ENCODE data around the gene CGA. TPM values are rescaled to one million over a fixed set of nuclear protein-coding genes. Genes with fewer than 3 reads are reported as not detected.

The CGA gene
- polyA plus RNA-seq, 1 donor from 2014 or later = not detected

GRCh38 chr6:87118054-87118453, 23.1 kb upstream of the CGA start:
- Histone ChIP-seq H3K79me2 (replicated peaks; ENCODE audit: insufficient read depth, low read length) (no peaks in the 10 kb centered on the region), H3K9me3 (ENCODE audit: low read length) (peaks cover 7% of the 10 kb centered on the region), H3K4me2 (ENCODE audit: low read length) (no peak overlapping the region), H3K9ac (ENCODE audit: low read length) (no peak overlapping the region), H3K27ac (ENCODE audit: low read length) (no peak overlapping the region), H3K9me2 (ENCODE audit: insufficient read depth, low read length) (no peaks in the 10 kb centered on the region), H3K27me3 (ENCODE audit: insufficient read depth, low read depth, low read length) (no peaks in the 10 kb centered on the region), H3K36me3 (ENCODE audit: insufficient read depth, low read length) (no peaks in the 10 kb centered on the region), H3F3A (ENCODE audit: insufficient read depth, low read length, poor library complexity, severe bottlenecking) (no peaks in the 10 kb centered on the region), H4K20me1 (ENCODE audit: insufficient read depth) (no peaks in the 10 kb centered on the region), H2AFZ (ENCODE audit: low read depth, low read length) (no peak overlapping the region), H3K4me3 (ENCODE audit: low read length) (no peak overlapping the region)
- TF ChIP-seq REST (IDR thresholded peaks at IDR 0.05; ENCODE audit: borderline replicate concordance) (no peak), CTCF (IDR thresholded peaks at IDR 0.05; ENCODE audit: poor library complexity, severe bottlenecking) (no peak), TAF1 (IDR thresholded peaks at IDR 0.05; ENCODE audit: low read depth) (no peak), MXI1 (conservative IDR thresholded peaks at IDR 0.05; ENCODE audit: poor library complexity, severe bottlenecking) (no peak), EZH2 (IDR thresholded peaks at IDR 0.05; ENCODE audit: borderline replicate concordance, insufficient read depth, low read length, poor library complexity, severe bottlenecking) (no peak), RAD21 (conservative IDR thresholded peaks at IDR 0.05) (no peak), POLR2AphosphoS5 (IDR thresholded peaks at IDR 0.05) (no peak), SMC3 (conservative IDR thresholded peaks at IDR 0.05; ENCODE audit: poor library complexity) (no peak), EP300 (conservative IDR thresholded peaks at IDR 0.05; ENCODE audit: poor library complexity, severe bottlenecking) (no peak)

- Histone ChIP-seq H3K9ac (ENCODE audit: low read length) (no peak overlapping the region), H2AFZ (ENCODE audit: low read depth, low read length) (no peak overlapping the region), H3K36me3 (ENCODE audit: insufficient read depth, low read length) (no peaks in the 10 kb centered on the region), H3K79me2 (replicated peaks; ENCODE audit: insufficient read depth, low read length) (no peaks in the 10 kb centered on the region), H3K27me3 (ENCODE audit: insufficient read depth, low read depth, low read length) (no peaks in the 10 kb centered on the region), H3K27ac (ENCODE audit: low read length) (no peak overlapping the region), H3K9me3 (ENCODE audit: low read length) (peaks cover 4% of the 10 kb centered on the region), H4K20me1 (ENCODE audit: insufficient read depth) (no peaks in the 10 kb centered on the region), H3K4me3 (ENCODE audit: low read length) (no peak overlapping the region), H3K4me2 (ENCODE audit: low read length) (no peak overlapping the region), H3F3A (ENCODE audit: insufficient read depth, low read length, poor library complexity, severe bottlenecking) (no peaks in the 10 kb centered on the region), H3K9me2 (ENCODE audit: insufficient read depth, low read length) (no peaks in the 10 kb centered on the region)
- TF ChIP-seq TAF1 (IDR thresholded peaks at IDR 0.05; ENCODE audit: low read depth) = no peak
These were observed 22.0 kb upstream of the CGA start for GRCh38 chr6:87116922-87117321.
